ENCODE measurements around the gene FSTL4. TPM values are rescaled to one million over a fixed set of nuclear protein-coding genes. Genes with fewer than 3 reads are reported as not detected.

The FSTL4 gene
- total and polyA plus RNA-seq, 4 donors = 0.42 TPM; not detected in 3

- ATAC-seq (ENCODE audit: low FRiP score) (no peak), DNase-seq (peak in 1 of 2 donors; percentile 35)
- Histone ChIP-seq H3K27me3 (ENCODE audit: control insufficient read depth in 1 of 2, insufficient read depth in 2 of 2, low read length in 1 of 2) (no peaks in the 10 kb centered on the region), H3K4me1 (ENCODE audit: control insufficient read depth in 1 of 2, insufficient read depth in 2 of 2, low read length in 2 of 2) (no peaks in the 10 kb centered on the region), H3K36me3 (ENCODE audit: control insufficient read depth in 1 of 2, insufficient read depth in 2 of 2, low read length in 1 of 2) (no peaks in the 10 kb centered on the region), H3K27ac (ENCODE audit: low read depth in 1 of 2, low read length in 2 of 2) (no peak overlapping the region), H3K9me3 (ENCODE audit: control insufficient read depth, low read length) (no peaks in the 10 kb centered on the region), H3K4me3 (ENCODE audit: low read length in 2 of 2) (no peak overlapping the region)
- intact Hi-C loops (cut with DNase I) = no loop called here
- 85 to 87% methylated on average over 11 of the region's 11 CpGs for WGBS, 2 donors
Observed at GRCh38 chr5:133510634-133511262, 101.6 kb downstream of the FSTL4 start.

GRCh38 chr5:133509742-133510079 is 102.6 kb downstream of the FSTL4 start:
- intact Hi-C loops (cut with DNase I) = no loop called here
- no peaks in the 10 kb centered on the region for H3K4me1 ChIP-seq (ENCODE audit: control insufficient read depth in 1 of 2, insufficient read depth in 2 of 2, low read length in 2 of 2)
- ATAC-seq (ENCODE audit: low FRiP score) (no peak), DNase-seq (no peak)
- 64 to 65% methylated on average over 4 of the region's 4 CpGs for WGBS, 2 donors
- H3K27me3 ChIP-seq (ENCODE audit: control insufficient read depth in 1 of 2, insufficient read depth in 2 of 2, low read length in 1 of 2) = no peaks in the 10 kb centered on the region
- no peak overlapping the region for H3K27ac ChIP-seq (ENCODE audit: low read depth in 1 of 2, low read length in 2 of 2)
- no peaks in the 10 kb centered on the region for H3K9me3 ChIP-seq (ENCODE audit: control insufficient read depth, low read length)
- H3K36me3 ChIP-seq (ENCODE audit: control insufficient read depth in 1 of 2, insufficient read depth in 2 of 2, low read length in 1 of 2) = no peaks in the 10 kb centered on the region
- H3K4me3 ChIP-seq (ENCODE audit: low read length in 2 of 2) = no peak overlapping the region

DNA sequence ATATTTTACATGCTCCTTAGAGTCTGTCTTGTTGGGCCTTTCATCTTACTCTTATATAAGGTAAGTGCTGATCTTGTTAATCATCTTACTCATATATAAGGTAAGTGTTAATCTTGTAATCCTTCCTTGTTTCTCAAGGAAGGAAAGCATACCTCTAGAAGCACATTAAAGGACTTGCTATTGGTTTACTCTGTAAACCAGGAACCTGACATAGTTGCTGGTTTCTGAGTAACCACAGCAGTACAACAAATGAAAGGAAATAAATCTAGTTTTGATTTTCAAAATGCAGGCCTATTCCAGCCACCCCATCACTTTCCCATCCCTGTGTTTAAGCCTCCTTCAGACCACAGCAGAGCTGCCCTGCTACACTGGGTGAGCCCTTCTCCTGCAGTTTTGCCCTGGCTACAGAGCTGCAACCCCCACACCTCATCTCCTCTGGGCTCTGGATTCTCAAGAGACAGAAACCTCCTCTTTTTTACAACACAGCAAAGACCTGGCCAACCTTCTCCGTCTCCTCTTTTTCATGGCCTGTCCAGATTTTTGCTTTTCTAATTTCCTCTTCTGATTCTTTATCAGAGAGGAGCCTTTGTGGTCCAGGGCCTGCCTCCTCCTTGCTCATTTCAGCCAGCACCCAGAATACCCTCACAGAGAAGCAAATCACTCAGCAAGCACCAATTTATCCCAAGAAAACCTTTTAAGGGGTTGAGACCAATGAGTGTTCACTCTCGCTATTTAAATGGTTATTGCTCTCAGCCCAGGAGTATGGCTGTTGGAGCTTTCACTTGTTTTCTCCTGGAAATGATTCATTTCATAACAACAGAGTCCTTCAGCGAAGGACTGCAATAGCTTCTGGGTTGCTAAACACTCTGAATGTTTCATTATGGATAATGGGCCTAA is 103.2 kb downstream of the FSTL4 start:
- H3K36me3 ChIP-seq (ENCODE audit: control insufficient read depth in 1 of 2, insufficient read depth in 2 of 2, low read length in 1 of 2) = no peaks in the 10 kb centered on the region
- H3K9me3 ChIP-seq (ENCODE audit: control insufficient read depth, low read length) = no peaks in the 10 kb centered on the region
- WGBS, 2 donors = 78 to 88% methylated on average over 3 of the region's 3 CpGs
- H3K4me3 ChIP-seq (ENCODE audit: low read length in 2 of 2) = no peak overlapping the region
- DNase-seq (no peak), ATAC-seq (ENCODE audit: low FRiP score) (no peak)
- H3K27me3 ChIP-seq (ENCODE audit: control insufficient read depth in 1 of 2, insufficient read depth in 2 of 2, low read length in 1 of 2) = no peaks in the 10 kb centered on the region
- no peaks in the 10 kb centered on the region for H3K4me1 ChIP-seq (ENCODE audit: control insufficient read depth in 1 of 2, insufficient read depth in 2 of 2, low read length in 2 of 2)
- intact Hi-C loops (cut with DNase I) = no loop called here
- H3K27ac ChIP-seq (ENCODE audit: low read depth in 1 of 2, low read length in 2 of 2) = no peak overlapping the region

DNA sequence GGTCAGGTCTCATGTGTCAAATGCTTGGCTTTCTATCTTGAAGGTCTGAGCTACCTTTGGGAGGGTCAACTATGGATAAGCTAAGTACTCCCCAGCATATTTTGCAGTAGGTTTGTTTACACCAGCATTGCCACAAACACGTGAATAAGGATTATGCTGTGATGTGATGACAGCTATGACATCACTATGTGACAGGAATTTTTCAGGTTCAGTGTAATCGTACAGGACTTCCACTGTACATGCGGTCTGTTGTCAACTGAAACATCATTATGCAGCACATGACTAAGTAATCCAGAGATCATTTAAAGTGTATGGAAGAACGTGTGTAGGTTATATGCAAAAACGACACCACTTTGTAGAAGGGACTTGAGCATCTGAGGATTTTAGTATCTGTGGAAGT is 104.0 kb downstream of the FSTL4 start:
- 68 to 78% methylated on average over 5 of the region's 5 CpGs for WGBS, 2 donors
- Histone ChIP-seq H3K27ac (ENCODE audit: low read depth in 1 of 2, low read length in 2 of 2) (no peak overlapping the region), H3K4me3 (ENCODE audit: low read length in 2 of 2) (no peak overlapping the region), H3K27me3 (ENCODE audit: control insufficient read depth in 1 of 2, insufficient read depth in 2 of 2, low read length in 1 of 2) (no peaks in the 10 kb centered on the region), H3K9me3 (ENCODE audit: control insufficient read depth, low read length) (no peaks in the 10 kb centered on the region), H3K36me3 (ENCODE audit: control insufficient read depth in 1 of 2, insufficient read depth in 2 of 2, low read length in 1 of 2) (no peaks in the 10 kb centered on the region), H3K4me1 (ENCODE audit: control insufficient read depth in 1 of 2, insufficient read depth in 2 of 2, low read length in 2 of 2) (no peaks in the 10 kb centered on the region)
- ATAC-seq (ENCODE audit: low FRiP score) (no peak), DNase-seq (no peak)
- intact Hi-C loops (cut with DNase I) = no loop called here

DNA sequence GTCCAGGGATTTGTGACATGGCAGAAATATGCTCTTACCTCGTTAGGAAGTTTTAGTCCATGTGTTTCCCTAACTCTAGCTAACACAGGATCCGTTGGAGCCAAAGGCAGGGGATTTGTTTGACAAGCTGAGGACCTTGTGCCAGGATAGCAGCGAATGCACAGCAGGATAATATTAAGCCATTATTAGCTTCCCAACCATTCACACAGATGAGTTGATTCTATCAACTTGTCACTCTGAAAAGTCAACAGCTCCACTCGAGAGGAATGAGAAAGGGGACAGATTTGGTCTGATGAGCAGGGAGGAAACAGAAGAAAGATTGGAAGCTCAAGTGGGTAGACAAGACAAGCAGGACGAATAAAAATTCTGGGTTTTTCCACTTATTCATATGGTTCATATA is 106.2 kb downstream of the FSTL4 start:
- Histone ChIP-seq H3K4me1 (ENCODE audit: control insufficient read depth in 1 of 2, insufficient read depth in 2 of 2, low read length in 2 of 2) (no peaks in the 10 kb centered on the region), H3K27ac (ENCODE audit: low read depth in 1 of 2, low read length in 2 of 2) (no peak overlapping the region), H3K9me3 (ENCODE audit: control insufficient read depth, low read length) (no peaks in the 10 kb centered on the region), H3K36me3 (ENCODE audit: control insufficient read depth in 1 of 2, insufficient read depth in 2 of 2, low read length in 1 of 2) (no peaks in the 10 kb centered on the region), H3K27me3 (ENCODE audit: control insufficient read depth in 1 of 2, insufficient read depth in 2 of 2, low read length in 1 of 2) (no peaks in the 10 kb centered on the region), H3K4me3 (ENCODE audit: low read length in 2 of 2) (no peak overlapping the region)
- DNase-seq (no peak), ATAC-seq (ENCODE audit: low FRiP score) (no peak)
- intact Hi-C loops (cut with DNase I) = no loop called here
- 51 to 60% methylated on average over 5 of the region's 5 CpGs for WGBS, 2 donors

DNA sequence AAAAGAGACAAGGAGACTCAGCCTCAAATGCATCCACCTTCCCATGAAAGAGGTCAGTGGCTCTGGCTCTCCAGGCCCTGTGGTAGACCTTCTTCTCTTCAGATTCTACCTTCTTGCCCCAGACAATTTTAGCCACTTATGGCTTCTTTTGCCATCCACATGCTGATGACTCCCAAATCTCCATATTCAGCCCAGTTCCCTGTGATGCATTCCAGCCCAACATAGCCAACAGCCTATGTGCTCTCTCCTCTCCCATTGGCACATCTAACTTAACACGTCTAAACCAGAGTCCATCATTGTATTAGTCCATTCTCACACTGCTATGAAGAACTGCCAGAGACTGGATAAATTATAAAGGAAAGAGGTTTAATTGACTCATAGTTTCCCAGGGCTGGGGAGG is 108.8 kb downstream of the FSTL4 start:
- Histone ChIP-seq H3K27ac (ENCODE audit: low read depth in 1 of 2, low read length in 2 of 2) (no peak overlapping the region), H3K9me3 (ENCODE audit: control insufficient read depth, low read length) (no peaks in the 10 kb centered on the region), H3K4me1 (ENCODE audit: control insufficient read depth in 1 of 2, insufficient read depth in 2 of 2, low read length in 2 of 2) (no peaks in the 10 kb centered on the region), H3K27me3 (ENCODE audit: control insufficient read depth in 1 of 2, insufficient read depth in 2 of 2, low read length in 1 of 2) (no peaks in the 10 kb centered on the region), H3K36me3 (ENCODE audit: control insufficient read depth in 1 of 2, insufficient read depth in 2 of 2, low read length in 1 of 2) (no peaks in the 10 kb centered on the region), H3K4me3 (ENCODE audit: low read length in 2 of 2) (no peak overlapping the region)
- 78 to 83% methylated on average over 1 of the region's 1 CpG for WGBS, 2 donors
- no peak for ATAC-seq (ENCODE audit: low FRiP score)
- no peak for DNase-seq
- intact Hi-C loops (cut with DNase I) = no loop called here

- Histone ChIP-seq H3K36me3 (ENCODE audit: control insufficient read depth in 1 of 2, insufficient read depth in 2 of 2, low read length in 1 of 2) (no peaks in the 10 kb centered on the region), H3K27ac (ENCODE audit: low read depth in 1 of 2, low read length in 2 of 2) (no peak overlapping the region), H3K4me1 (ENCODE audit: control insufficient read depth in 1 of 2, insufficient read depth in 2 of 2, low read length in 2 of 2) (no peaks in the 10 kb centered on the region), H3K4me3 (ENCODE audit: low read length in 2 of 2) (no peak overlapping the region), H3K27me3 (ENCODE audit: control insufficient read depth in 1 of 2, insufficient read depth in 2 of 2, low read length in 1 of 2) (no peaks in the 10 kb centered on the region), H3K9me3 (ENCODE audit: control insufficient read depth, low read length) (no peaks in the 10 kb centered on the region)
- intact Hi-C loops (cut with DNase I) = no loop called here
- 65 to 75% methylated on average over 5 of the region's 5 CpGs for WGBS, 2 donors
- no peak for DNase-seq
- no peak for ATAC-seq (ENCODE audit: low FRiP score)
Observed at GRCh38 chr5:133499895-133500294, 112.4 kb downstream of the FSTL4 start.

- no peak overlapping the region for H3K4me3 ChIP-seq (ENCODE audit: low read length in 2 of 2)
- 75 to 83% methylated on average over 6 of the region's 6 CpGs for WGBS, 2 donors
- no peak overlapping the region for H3K27ac ChIP-seq (ENCODE audit: low read depth in 1 of 2, low read length in 2 of 2)
- H3K9me3 ChIP-seq (ENCODE audit: control insufficient read depth, low read length) = peaks cover 1% of the 10 kb centered on the region
- ATAC-seq (ENCODE audit: low FRiP score) (no peak), DNase-seq (no peak)
- intact Hi-C loops (cut with DNase I) = no loop called here
- no peaks in the 10 kb centered on the region for H3K36me3 ChIP-seq (ENCODE audit: control insufficient read depth in 1 of 2, insufficient read depth in 2 of 2, low read length in 1 of 2)
- H3K27me3 ChIP-seq (ENCODE audit: control insufficient read depth in 1 of 2, insufficient read depth in 2 of 2, low read length in 1 of 2) = peaks cover 0 to 1% of the 10 kb centered on the region in 2 donors
- H3K4me1 ChIP-seq (ENCODE audit: control insufficient read depth in 1 of 2, insufficient read depth in 2 of 2, low read length in 2 of 2) = no peaks in the 10 kb centered on the region
Observed at GRCh38 chr5:133497608-133498348, 114.6 kb downstream of the FSTL4 start.
